VCaP (cell line): ENCODE results near the gene CDH4.

Source experiments
- H3K27ac ChIP-seq: fragments of 450-650 bp; 2 replicates; pipeline ENCODE4 v1.5.1; 2017
- TF ChIP-seq, protein P1 (sequence below): fragments of 450-650 bp; conservative IDR thresholded peaks from 2 replicates; pipeline ENCODE4 v1.5.1; 2017; ENCODE audit warnings: mild to moderate bottlenecking, moderate library complexity

The CDH4 gene

DNA sequence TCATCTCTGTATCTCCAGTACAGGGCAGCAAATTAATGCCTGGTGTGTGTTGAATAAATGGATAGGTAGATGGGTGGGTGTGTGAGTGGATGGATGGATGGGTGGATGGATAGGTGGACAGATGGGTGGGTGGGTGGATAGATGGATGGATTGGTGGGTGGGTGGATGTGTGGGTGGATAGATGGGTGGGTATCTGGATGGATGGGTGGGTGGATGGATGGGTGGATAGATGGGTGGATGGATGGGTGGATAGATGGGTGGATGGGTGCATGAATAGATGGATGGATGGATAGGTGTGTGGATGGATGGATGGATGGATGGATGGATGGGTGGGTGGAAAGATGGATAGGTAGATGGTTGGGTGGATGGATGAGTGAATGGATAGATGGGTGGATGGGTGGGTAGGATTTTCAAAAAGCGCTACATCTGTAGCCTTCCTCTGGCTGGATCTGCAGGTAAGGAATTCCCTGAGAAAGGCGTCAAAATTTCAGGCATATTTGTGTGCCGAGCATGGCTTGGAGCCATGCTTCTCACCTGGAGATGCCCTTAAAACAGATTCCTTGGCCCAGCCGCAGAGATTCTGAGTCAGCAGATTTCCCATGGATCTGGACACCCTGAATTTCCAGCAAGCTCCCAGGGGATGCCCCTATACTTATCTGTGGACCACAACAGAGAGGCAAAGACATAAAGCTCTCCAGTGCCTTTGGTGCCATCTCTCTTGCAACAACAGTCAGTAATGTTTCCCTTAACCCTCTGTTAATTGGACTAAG lies 177.6 kb downstream of the CDH4 start:
- TF ChIP-seq, protein P1, sequence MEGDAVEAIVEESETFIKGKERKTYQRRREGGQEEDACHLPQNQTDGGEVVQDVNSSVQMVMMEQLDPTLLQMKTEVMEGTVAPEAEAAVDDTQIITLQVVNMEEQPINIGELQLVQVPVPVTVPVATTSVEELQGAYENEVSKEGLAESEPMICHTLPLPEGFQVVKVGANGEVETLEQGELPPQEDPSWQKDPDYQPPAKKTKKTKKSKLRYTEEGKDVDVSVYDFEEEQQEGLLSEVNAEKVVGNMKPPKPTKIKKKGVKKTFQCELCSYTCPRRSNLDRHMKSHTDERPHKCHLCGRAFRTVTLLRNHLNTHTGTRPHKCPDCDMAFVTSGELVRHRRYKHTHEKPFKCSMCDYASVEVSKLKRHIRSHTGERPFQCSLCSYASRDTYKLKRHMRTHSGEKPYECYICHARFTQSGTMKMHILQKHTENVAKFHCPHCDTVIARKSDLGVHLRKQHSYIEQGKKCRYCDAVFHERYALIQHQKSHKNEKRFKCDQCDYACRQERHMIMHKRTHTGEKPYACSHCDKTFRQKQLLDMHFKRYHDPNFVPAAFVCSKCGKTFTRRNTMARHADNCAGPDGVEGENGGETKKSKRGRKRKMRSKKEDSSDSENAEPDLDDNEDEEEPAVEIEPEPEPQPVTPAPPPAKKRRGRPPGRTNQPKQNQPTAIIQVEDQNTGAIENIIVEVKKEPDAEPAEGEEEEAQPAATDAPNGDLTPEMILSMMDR = no peak
- H3K27ac ChIP-seq = peak overlapping the region; percentile 84

DNA sequence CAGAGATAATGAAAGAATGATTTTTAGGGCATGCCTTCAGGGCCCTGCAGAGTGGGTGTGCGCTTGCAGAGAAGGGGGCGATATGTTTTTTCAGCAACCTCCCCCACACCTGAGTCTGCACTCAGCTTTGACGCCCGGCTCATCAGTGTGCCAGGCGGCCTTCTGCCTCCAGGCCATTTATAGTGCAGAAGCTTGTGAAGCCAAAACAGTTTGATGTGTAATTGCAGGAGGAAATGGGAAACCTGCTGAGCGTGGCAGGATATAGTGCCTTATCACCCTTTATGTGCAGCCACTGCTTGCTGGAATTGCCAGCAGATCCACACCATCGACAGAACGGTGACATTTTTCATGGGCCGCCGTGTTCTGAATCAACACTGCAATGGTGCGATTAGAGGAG lies 178.2 kb downstream of the CDH4 start:
- TF ChIP-seq, protein P1 = no peak

DNA sequence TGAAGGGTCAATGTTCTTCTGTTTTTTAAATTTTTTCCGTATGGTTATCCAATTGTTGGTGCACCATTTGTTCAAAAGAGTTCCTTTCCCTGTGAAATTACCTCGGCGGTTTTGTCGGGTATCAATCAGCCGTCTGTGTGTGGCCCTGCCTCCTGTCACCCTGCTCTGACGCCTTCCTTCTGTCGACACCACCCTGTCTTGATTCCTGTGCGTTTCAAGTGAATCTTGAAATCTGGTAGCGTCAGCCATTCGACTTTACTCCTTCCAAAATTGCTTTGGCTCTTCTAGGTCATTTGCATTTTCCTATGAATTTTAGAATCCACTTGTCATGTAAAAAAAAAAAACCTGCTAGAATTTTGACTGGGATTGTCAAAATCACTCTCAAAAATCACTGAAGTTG lies 181.1 kb downstream of the CDH4 start:
- TF ChIP-seq, protein P1 = no peak
- H3K27ac ChIP-seq = no peak overlapping the region

More for the DNA sequence above, 178.2 kb downstream of the CDH4 start:
- H3K27ac ChIP-seq = peak overlapping the region; percentile 84

DNA sequence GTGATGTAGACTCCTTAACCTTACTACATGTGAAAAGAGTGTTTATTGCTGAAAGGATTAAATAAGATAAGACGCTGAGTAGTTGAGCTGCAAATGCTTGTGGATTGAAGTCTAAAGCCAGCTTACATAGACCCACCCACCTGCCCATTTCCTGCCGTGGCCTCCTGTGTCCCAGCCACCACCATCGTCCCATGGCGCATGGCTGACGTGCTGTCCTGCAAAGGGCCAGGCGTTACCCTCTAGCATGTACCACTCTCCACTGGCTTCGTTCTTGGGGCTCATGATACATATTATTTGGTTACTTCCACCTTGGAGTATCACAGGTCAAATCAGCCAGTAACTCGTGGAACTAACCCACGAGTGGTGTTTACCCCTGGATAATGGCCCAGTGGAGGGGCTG lies 181.8 kb downstream of the CDH4 start:
- no peak overlapping the region for H3K27ac ChIP-seq
- TF ChIP-seq, protein P1 = no peak

DNA sequence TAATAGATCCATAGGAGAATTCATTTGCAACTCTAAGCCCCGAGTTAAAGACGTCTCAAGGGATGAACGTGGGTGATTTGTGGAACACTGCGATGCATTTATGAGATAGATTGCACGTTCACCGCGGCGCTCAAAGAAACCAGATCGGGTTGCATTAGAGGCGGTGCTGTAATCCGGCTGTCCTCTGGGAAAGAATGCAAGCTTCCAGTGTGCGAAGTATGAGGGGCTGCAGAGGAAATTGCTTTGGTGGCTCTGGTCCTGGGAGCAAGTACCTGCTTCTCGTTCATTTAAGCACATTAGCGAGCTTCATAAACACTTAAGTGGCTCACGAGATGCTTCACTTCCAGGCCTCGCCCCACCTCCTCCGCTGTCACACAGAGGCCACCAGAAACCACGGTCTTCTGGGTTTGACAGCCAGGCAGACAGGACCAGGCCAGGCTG lies 182.3 kb downstream of the CDH4 start:
- TF ChIP-seq, protein P1 = no peak
- H3K27ac ChIP-seq = no peak overlapping the region

DNA sequence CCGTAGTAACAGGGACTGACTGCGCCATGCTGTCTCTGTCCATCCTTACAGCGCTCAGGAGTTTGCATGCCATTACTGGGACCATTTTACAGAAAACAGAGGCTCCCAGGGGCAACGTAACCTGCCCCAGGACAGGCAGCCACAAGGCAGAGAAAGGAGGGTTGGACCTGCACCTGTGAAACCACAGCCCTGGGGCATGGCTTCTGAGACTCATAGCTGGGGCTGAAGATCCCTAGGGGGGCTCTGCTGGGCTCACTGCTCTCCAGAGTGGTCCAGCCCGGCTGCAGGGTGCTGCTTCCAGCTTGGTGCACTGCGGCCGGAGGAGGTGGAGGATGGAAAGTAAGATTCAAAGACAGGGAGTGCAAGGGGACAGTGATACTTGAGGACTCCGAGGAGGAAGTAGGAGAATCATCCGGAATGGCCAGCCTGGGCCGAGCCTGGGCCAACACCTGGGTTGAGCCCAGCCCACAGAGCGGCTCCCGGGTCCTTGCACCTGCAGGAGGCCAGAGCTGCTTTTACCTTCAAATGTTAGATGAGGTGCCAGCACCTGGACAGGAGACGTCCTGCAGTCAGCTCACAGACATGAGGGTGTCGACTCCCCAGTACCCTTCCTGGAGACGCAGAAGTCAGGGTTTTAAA lies 183.2 kb downstream of the CDH4 start:
- TF ChIP-seq, protein P1 = no peak
- no peak overlapping the region for H3K27ac ChIP-seq

DNA sequence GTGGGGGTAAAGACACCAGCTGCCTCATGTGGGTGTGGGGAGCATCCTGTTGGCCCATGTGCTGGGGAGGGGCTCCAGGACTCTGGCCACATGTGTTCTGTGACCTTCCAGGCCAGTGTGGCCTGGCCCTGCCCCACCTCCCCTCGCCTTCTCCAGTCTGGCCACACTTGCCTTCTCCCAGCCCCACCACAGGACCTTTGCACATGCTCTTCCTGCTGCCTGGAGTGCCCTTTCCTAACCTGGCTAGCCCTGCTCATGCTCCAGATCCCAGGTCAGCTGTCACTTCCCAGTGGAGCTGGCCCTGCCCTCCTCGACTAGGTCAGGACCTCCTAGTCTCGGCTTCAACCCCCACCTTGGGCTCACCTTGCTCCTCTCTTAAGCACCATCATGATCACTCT lies 183.8 kb downstream of the CDH4 start:
- H3K27ac ChIP-seq = no peak overlapping the region
- TF ChIP-seq, protein P1 = no peak
